Neural cell (in vitro differentiated cells): ENCODE data around the gene ASTL.

Experiments
- CTCF ChIP-seq: fragments of 450-650 bp; IDR thresholded peaks from 2 replicates; pipeline ENCODE4 v1.5.1; 2014; ENCODE audit warnings: antibody characterized with exemption, mild to moderate bottlenecking, moderate library complexity; ENCODE audit not compliant: poor library complexity, severe bottlenecking
- EZH2 ChIP-seq: fragments of 200-600, 300-800 bp; shearing (Covaris generic), sonication (generic); IDR thresholded peaks from 2 replicates; pipeline ENCODE4 v1.6.1; 2014; ENCODE audit warnings: antibody characterized with exemption, low read length, borderline replicate concordance, mild to moderate bottlenecking; ENCODE audit not compliant: insufficient read depth, poor library complexity, severe bottlenecking
- POLR2AphosphoS5 ChIP-seq: IDR thresholded peaks from 2 replicates; pipeline ENCODE4 v1.6.1; 2012
- SMC3 ChIP-seq: fragments of 450-650 bp; conservative IDR thresholded peaks from 2 replicates; pipeline ENCODE4 v1.6.1; 2014; ENCODE audit warnings: antibody characterized with exemption, mild to moderate bottlenecking, moderate library complexity; ENCODE audit not compliant: poor library complexity
- TAF1 ChIP-seq: IDR thresholded peaks from 2 replicates; pipeline ENCODE4 v1.6.1; 2012; ENCODE audit warnings: low read depth

DNA sequence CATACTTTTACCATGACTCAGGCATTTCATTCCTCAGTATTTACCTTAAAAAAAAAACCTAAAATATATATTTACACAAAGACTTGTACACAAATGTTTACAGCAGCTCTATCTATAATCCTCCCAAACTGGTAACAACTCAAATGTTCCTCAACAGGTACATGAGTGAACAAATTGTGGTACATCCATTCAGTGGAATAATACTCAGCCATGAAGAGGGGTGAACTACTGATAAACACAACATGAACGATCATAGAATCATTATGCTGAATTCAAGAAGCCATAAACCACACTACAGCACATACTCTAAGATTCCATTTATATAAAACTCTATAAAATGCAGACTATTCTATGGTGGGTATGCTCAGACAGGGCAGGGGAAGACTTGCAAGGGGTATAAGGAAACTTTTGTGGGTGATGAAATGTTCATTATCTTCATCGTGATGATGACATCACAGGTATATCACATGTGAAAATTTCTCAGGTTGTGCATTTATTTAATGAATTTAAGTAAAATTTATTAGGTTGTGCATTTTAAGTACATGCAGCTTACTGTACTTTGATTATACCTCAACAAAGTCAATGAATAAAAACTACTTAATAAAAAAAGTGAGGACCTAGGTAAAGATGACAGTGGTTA is 31.7 kb upstream of the ASTL start:
- TF ChIP-seq CTCF = no peak
- TF ChIP-seq SMC3 = no peak
- TF ChIP-seq EZH2 = no peak
- no peak for TF ChIP-seq POLR2AphosphoS5
- TF ChIP-seq TAF1 = no peak
